GM19023 (cell line): ENCODE measurements around the gene FOXN4.

Experiments used
- ATAC-seq: cut with Tn5 transposase; IDR thresholded peaks from one replicate; pipeline ENCODE4 v1.9.1; 2021; ENCODE audit warnings: mild to moderate bottlenecking, moderate library complexity; ENCODE audit not compliant: unreplicated experiment

The FOXN4 gene

GRCh38 chr12:109261087-109261486 is 48.0 kb downstream of the FOXN4 start:
- no peak for ATAC-seq

DNA sequence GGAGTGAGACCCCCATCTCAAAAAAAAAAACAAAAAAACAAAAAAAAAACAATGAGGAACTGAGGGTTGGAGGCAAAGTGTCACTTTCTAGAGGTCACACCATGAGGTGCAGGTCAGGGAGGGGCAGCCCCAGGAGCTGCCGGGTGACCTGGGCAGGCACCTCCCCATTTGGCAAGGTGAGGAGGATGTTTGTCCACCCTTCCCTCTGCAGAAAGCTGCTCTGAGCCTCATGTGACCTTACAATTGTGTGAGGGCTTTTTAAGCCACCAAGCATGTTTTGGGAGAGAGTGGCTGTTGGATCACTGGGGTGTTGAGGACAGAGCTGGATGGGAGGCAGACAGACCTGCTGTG is 49.6 kb downstream of the FOXN4 start:
- ATAC-seq: no peak

GRCh38 chr12:109258607-109259544 is 50.2 kb downstream of the FOXN4 start:
- no peak for ATAC-seq

GRCh38 chr12:109258201-109258600 is 50.9 kb downstream of the FOXN4 start:
- no peak for ATAC-seq

DNA sequence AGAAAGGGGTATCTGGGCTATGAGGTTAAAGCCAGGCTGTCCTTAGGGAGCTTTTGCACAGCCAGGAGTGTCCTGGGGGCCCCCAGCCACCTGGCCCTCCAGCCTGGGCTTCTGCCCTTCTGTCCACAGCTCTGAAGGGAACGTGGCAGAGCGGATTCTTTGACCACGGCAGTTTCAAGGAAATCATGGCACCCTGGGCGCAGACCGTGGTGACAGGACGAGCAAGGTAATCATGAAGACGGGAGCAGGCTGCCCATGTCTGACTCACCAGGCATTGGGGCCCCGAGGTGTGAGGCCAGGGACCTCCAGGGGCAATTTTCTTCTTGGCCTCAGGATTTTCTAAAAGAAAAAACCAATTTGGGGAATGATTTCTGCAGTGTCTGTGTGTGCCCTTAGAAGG is 53.1 kb downstream of the FOXN4 start:
- ATAC-seq: no peak

- no peak for ATAC-seq
Observed at GRCh38 chr12:109255377-109255776, 53.7 kb downstream of the FOXN4 start.

DNA sequence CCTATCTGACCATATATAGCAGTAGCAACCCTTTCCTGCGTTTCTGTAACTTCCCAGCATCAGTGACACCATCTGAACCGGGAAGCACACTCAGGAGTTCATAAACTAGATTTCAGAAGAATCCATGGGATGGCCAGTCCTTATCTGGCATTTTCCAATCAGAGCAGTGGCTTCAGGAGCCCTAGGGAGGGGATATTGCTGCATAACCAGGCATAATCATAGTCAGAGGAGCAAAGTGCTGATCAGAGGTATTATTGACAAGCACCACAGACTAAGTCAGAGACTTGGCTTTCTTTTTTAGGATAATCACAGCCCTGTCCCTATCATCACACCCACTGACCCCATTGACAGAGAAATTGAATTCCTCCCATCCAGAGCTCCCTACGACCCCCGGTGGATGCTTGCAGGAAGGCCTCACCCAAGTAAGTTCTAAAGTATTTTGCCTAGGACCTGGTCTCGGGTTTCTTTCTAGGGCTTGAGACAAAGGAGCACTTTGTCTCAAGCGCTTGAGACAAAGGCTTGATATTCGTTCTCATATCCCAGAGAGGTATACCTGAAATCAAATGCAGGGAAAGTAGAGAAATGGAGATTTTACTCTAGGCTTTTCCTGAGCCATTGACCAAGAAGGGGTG is 55.1 kb downstream of the FOXN4 start:
- no peak for ATAC-seq

- no peak for ATAC-seq
Observed at GRCh38 chr12:109252799-109253198, 56.3 kb downstream of the FOXN4 start.

- no peak for ATAC-seq
Observed at GRCh38 chr12:109250523-109250922, 58.6 kb downstream of the FOXN4 start.

DNA sequence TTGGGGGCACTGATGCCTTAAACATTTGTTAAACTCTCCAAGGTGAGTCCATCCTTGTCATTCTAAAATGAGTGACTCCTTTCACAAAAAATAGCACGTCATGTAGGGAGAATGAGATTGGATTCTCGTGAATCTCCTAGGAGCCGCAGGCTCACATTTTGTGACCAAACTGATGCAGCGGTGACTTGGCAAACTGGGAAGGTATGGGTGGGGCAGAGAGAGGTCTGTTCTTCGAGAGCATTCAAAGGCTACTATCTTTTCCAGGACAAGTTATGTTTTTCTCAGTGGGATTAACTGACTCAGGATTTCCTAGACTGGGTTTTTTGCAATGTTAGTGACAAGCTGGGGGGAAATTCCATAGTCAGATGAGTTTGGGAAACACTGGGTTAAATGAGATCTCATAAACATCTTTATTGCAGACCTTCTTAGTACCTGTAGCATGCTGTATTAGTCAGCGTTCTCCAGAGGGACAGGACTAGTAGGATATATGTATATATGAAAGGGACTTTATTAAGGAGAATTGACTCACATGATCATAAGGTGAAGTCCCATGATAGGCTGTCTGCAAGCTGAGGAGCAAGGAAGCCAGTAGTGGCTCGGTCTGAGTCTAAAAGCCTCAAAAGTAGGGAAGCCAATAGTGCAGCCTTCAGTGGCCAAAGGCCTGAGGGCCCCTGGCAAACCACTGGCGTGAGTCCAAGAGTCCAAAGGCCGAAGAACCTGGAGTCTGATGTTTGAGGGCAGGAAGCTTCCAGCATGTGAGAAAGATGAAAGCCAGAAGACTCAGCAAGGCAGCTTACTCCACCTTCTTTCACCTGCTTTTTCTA is 61.0 kb downstream of the FOXN4 start:
- no peak for ATAC-seq

- ATAC-seq: no peak
Observed at GRCh38 chr12:109246221-109246620, 62.9 kb downstream of the FOXN4 start.

DNA sequence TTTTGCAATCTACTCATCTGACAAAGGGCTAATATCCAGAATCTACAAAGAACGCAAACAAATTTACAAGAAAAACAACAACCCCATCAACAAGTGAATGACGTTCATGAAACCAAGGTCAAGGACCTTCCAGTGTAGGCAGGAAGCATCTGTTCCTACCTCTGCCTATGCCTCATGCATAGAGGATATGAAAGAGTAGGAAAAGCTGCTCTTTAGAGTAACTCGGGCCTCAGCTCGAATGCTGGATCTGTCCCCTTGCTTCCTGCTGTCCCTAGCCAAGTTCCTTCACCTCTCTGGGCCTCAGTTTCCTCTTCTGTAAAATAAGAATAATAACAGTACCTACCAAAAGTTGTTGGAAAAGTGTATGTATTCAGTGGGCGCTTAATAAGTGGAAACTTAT is 65.0 kb downstream of the FOXN4 start:
- ATAC-seq: no peak

- ATAC-seq: no peak
Observed at GRCh38 chr12:109241936-109242335, 67.1 kb downstream of the FOXN4 start.

- ATAC-seq: no peak
Observed at GRCh38 chr12:109240365-109240764, 68.7 kb downstream of the FOXN4 start.

GRCh38 chr12:109239691-109240090 is 69.4 kb downstream of the FOXN4 start:
- ATAC-seq: no peak

DNA sequence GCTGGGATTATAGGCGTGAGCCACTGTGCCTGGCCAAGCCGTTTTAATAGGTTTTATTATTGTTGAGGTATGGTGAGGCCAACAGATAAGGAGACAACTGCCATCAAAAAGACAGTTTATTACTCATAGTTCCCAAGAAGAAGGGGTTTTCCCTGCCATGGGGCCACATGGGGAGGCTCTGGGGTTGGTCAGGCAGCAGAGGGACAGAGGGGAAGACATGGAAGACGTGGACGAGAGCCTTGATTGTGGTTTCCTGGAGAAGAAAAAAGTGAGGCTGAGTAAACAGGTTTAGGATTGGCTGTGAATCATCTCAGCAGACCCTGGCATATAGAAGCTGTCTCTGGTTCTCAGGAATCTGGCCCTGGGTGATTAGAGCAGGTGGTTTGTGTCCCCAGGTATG is 69.9 kb downstream of the FOXN4 start:
- ATAC-seq: no peak

DNA sequence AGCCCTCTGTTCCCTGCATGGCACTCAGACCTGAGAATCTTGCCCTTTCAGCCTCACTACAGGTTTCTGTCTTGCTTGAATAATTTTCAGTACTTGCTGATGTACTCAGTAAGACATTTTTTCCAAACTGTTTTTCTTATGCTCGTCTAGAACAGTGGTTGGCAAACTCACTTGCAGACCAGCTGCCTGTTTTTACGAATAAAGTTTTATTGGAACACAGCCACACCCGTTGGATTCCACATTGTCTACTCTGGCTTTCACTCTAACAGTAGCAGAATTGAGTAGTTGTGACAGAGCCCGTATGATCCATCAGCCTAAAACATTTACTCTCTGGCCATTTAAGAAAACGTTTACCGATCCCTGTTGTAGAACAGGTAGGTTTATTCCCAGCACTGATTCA is 72.8 kb downstream of the FOXN4 start:
- ATAC-seq: no peak

- no peak for ATAC-seq
Observed at GRCh38 chr12:109234012-109234411, 75.1 kb downstream of the FOXN4 start.

DNA sequence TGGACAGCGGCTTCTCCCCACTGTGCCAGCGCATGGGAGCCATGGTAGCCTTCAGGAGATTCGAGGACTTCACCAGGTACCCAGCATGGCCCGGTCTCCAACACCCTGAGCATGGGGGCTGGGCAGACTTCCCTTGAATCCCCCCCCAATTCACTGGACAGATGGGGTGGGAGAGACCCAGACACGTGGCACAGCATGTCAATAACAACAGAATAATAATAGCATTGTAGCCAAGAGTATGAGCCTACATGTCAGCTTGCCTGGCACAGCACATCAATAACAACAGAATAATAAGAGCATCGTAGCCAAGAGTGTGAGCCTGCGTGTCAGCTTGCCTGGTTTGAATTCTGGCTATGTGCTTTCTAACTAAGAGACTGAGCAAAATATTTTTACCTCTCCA is 76.4 kb downstream of the FOXN4 start:
- no peak for ATAC-seq

DNA sequence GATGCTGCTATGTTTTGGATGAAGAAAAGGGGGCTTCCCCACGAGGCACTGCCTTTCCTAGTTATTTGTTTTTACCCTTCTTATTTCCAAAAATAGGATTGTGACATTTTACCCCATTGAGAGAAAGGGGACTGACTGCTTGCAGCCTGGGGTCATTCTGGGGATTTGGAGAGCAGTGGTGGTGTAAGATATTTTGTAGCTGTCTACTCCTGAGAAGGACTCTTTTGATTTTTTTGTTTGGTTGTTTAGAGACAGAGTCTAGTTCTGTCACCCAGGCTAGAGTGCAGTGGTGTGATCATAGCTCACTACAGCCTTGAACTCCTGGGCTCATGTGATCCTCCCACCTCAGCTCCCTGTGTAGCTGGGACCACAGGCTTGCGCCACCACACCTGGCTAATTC is 78.9 kb downstream of the FOXN4 start:
- ATAC-seq: no peak

DNA sequence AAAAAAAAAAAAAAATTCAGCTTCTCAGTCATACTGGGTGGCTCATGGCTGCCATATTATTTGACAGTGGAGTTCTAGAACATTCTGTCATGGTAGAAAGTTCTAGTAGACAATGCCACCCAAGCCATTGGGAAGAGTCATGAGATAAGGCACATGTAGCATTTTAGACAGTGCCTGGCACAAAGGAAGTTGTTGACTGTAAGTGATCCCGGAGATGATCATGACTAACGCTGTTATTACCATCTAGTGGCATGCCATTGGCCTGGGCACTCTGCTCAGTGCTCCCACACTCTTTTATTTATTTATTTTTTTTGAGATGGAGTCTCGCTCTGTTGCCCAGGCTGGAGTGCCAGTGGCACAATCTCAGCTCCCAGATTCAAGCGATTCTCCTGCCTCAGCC is 80.4 kb downstream of the FOXN4 start:
- ATAC-seq: no peak
